ENCODE measurements around the gene SMAD6.
A peak's percentile ranks its signal among the peaks of the same experiment; 100 is the strongest.

DNA sequence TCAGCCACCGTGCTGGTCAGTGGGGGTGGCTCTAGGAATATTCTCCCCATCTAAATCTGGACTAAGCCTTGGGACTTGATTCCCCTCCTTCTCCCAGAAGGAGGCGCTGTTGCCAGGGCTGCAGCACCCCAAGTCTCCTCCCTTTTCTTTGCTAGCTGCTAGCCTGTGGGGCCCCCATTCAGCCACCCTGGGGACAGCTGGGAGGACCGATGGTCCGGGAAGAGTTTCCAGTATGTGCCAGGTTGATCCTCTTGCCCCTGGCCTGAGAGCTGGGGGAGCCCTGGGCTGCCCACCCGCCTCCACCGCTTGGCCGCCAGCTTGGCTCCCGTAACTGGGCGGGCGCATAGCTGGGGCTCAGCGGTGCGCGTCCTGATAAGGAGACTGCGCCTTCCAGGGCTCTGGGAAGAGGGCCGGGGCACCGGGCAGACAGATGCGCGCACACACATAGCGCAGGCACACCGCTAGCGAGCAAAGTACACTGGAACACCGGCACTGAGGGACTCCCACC lies 4.2 kb downstream of the SMAD6 start:
- TF ChIP-seq CTCF (IDR thresholded peaks at IDR 0.05) = peak in 11 of 12 donors; percentile 11 to 57 (median 44)
- TF ChIP-seq POLR2A (IDR thresholded peaks at IDR 0.05) = no peak

All from heart left ventricle (tissue), 13 donors.